RWPE1 (cell line): ENCODE results near the gene HMBS.

Experiments
- CTCF ChIA-PET: fragments of 350-600 bp; sonication (Branson Sonifier 250); formaldehyde crosslinking; extraction: SDS; loops from one replicate; lab custom pipeline; 2021; lab: Yijun Ruan, JAX
- POLR2A ChIA-PET: fragments of 400-600 bp; formaldehyde crosslinking; extraction: SDS; loops from one replicate; lab custom pipeline; 2020; ENCODE audit warnings: antibody characterized with exemption; ENCODE audit not compliant: low non-redundant PET; lab: Yijun Ruan, JAX
- DNase-seq: peaks from one replicate; pipeline ENCODE4 v3.0.0; 2012; ENCODE audit warnings: low spot score
- H3K27ac ChIP-seq: fragments of 450-650 bp; 2 replicates; pipeline ENCODE4 v1.5.1; 2017
- TF ChIP-seq, protein P1 (sequence below): fragments of 450-650 bp; conservative IDR thresholded peaks from 2 replicates; pipeline ENCODE4 v1.5.1; 2017; ENCODE audit warnings: low read depth, mild to moderate bottlenecking

Gene HMBS

DNA sequence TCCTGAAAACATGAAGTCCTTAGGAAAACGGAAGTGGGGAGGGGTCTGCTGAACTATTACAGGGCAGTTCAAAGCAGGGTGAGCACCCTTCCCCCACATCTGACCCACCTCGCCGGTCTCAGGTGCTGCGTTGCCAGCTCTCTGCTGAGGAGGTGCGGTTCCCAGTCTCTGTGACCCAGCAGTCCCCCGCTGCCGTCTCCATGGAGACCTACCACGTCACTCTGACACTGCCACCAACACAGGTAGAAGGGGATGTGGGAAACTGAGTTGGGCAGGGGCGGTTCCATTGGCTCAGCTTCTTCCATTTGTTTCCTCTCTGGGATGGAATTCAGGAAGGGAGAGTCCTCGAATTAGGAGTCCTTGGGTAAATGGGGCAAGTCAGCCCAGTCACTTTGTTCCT lies 25.8 kb downstream of the HMBS start:
- peak overlapping the region; percentile 15; the same call in 1 of the 2 replicates for H3K27ac ChIP-seq
- POLR2A ChIA-PET = no interaction called here
- CTCF ChIA-PET = no interaction called here

DNA sequence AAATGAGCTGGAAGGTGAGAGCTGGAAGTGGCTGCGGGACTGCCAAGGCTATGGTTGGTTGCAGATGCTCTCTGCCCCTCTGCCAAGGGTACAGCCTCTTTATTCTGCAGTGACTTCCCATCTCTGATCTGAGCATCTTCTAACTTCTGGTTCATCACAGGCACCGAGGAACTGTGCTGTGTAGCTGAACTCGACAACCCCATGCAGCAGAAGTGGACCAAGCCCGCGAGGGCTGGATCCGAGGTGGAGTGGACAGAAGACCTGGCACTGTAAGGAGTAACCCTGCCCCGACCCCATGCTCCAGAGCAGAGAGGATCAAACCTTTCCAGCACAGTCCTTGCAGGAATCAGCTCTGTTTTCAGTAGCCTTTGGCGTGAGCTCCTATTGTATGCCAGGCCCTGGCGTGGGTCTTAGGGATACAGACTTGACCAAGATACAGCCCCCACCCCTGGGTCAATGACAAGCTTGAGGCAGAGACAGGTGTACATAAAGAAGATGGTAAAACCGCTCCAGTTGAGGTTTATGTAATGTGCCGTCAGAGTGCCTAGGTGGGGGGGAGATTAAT lies 26.8 kb downstream of the HMBS start:
- ChIA-PET POLR2A (interaction anchor here (0.6 kb wide), 1 partner anchor 109 kb away, joined by 6 read pairs; no protein-coding TSS in a partner anchor), CTCF (no interaction called here)
- no peak overlapping the region for H3K27ac ChIP-seq
- no peak for DNase-seq
- TF ChIP-seq, protein P1, sequence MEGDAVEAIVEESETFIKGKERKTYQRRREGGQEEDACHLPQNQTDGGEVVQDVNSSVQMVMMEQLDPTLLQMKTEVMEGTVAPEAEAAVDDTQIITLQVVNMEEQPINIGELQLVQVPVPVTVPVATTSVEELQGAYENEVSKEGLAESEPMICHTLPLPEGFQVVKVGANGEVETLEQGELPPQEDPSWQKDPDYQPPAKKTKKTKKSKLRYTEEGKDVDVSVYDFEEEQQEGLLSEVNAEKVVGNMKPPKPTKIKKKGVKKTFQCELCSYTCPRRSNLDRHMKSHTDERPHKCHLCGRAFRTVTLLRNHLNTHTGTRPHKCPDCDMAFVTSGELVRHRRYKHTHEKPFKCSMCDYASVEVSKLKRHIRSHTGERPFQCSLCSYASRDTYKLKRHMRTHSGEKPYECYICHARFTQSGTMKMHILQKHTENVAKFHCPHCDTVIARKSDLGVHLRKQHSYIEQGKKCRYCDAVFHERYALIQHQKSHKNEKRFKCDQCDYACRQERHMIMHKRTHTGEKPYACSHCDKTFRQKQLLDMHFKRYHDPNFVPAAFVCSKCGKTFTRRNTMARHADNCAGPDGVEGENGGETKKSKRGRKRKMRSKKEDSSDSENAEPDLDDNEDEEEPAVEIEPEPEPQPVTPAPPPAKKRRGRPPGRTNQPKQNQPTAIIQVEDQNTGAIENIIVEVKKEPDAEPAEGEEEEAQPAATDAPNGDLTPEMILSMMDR = no peak

More for the DNA sequence above, 25.8 kb downstream of the HMBS start:
- TF ChIP-seq, protein P1 = no peak
- DNase-seq = no peak

DNA sequence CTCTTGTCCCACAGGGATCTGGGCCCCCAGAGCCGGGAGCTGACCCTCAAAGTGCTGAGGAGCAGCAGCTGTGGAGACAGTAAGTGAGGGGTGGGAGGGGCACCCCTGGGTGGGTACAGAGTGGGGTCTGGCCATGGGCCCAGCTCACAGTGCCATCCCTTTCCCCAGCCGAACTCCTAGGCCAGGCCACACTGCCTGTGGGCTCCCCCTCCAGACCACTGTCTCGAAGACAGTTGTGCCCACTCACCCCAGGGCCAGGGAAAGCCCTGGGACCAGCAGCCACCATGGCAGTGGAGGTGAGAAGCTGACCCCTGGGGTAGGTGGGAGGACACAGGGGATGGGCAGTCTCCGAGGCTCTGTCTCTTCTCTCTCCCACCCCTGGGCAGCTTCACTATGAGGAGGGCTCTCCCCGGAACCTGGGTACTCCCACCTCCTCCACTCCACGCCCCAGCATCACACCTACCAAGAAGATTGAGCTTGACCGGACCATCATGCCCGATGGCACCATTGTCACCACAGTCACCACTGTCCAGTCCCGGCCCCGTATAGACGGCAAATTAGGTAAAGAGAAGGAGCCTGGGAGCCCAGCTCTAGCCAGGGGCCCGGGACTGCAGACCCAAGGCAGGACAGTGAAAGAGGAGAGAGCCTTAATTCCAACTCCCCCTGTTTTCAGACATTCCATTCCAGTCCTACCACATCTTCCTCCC lies 27.8 kb downstream of the HMBS start:
- peak overlapping the region; percentile 5; the same call in 1 of the 2 replicates for H3K27ac ChIP-seq
- ChIA-PET POLR2A (no interaction called here), CTCF (interaction anchor here (0.6 kb wide), 1 partner anchor 154 kb away, joined by 3 read pairs; no protein-coding TSS in a partner anchor)
- DNase-seq = no peak
- TF ChIP-seq, protein P1 = no peak

DNA sequence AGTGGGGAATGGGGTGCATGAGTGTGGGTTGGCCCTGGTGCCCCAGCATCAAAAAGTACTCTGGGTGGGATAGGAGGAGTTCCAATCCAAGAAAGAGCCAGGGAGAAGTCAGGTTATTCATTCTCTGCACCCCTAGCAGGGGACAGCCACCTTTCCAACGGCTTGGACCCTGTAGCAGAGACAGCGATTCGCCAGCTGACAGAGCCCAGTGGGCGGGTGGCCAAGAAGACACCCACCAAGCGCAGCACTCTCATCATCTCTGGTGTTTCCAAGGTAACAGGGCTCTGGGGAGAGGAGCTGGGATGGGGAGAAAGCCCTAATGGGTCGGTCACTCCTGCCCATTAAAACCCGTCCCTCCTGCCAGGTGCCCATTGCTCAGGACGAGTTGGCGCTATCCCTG lies 29.0 kb downstream of the HMBS start:
- no peak for DNase-seq
- TF ChIP-seq, protein P1 = no peak
- peak overlapping the region; percentile 5; the same call in 1 of the 2 replicates for H3K27ac ChIP-seq
- CTCF ChIA-PET = interaction anchor here (0.6 kb wide), 1 partner anchor 58 kb away, joined by 3 read pairs; no protein-coding TSS in a partner anchor
- POLR2A ChIA-PET = no interaction called here

DNA sequence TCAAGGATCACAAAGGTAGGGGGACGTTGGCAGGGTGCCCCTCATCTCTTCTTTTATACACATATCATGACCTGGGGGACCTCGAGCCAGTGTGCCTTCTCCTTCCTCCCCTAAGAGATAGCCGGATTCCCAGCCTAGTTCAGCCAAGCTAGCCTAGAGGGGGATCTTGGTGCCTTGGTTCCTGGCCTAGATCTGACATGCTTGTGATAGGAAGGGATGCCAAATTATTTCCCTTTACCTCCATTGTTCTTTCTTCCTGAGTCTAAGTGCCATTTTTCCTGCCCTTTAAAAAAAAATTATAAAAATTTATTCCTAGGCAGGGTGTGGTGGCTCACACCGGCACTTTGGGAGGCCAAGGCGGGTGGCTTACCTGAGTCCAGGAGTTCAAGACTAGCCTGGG lies 29.7 kb downstream of the HMBS start:
- TF ChIP-seq, protein P1 = no peak
- no peak for DNase-seq
- ChIA-PET CTCF (no interaction called here), POLR2A (no interaction called here)
- H3K27ac ChIP-seq = no peak overlapping the region

DNA sequence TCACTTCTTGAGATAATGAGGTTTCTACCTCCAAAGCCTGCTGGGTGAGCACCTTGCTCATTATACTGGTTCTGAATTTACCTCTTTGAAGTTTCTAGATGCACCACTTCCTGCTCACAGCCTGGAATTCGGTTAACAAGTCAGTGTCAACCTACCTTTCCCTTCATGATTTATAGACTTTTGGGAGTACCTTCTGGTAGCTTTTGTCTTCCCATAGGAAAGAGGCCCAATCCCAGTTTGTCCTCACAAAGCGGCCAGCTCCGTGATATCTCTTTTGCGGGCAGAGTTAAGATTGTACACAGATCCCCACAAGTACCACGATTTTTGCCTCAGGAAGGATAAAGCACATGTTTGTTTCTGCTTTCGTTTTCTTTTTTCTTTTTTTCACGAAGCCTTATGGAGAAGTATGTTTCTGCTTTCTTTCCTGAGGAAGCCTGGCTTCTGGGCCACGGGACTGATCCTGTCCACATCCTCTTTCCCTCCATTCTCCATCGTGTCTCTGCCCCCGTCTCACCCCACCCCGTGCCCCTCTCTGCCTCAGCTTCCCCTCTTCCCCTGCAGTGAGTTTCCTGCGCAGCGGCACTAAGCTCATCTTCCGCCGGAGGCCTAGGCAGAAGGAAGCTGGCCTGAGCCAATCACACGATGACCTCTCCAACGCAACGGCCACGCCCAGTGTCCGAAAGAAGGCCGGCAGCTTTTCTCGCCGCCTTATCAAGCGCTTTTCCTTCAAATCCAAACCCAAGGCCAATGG lies 31.0 kb downstream of the HMBS start:
- peak overlapping the region; percentile 29; the same call in 1 of the 2 replicates for H3K27ac ChIP-seq
- POLR2A ChIA-PET = no interaction called here
- no peak for DNase-seq
- TF ChIP-seq, protein P1 = no peak
- CTCF ChIA-PET = no interaction called here
